Stimulated activated naive CD4-positive, alpha-beta T cell treated with Interleukin-2 at 50 U/mL for 16 hours (primary cell): ENCODE measurements around the gene TRIM69.
A peak's percentile ranks its signal among the peaks of the same experiment; 100 is the strongest.
"Not testable (repeated sequence)": the region's sequence is repeated elsewhere in the genome, so short reads cannot be mapped to it uniquely, and the experiment has no call there.

Experiments
- DNase-seq: peaks from one replicate; lab custom pipeline; 2025; lab: John Stamatoyannopoulos, UW

TRIM69 gene

DNA sequence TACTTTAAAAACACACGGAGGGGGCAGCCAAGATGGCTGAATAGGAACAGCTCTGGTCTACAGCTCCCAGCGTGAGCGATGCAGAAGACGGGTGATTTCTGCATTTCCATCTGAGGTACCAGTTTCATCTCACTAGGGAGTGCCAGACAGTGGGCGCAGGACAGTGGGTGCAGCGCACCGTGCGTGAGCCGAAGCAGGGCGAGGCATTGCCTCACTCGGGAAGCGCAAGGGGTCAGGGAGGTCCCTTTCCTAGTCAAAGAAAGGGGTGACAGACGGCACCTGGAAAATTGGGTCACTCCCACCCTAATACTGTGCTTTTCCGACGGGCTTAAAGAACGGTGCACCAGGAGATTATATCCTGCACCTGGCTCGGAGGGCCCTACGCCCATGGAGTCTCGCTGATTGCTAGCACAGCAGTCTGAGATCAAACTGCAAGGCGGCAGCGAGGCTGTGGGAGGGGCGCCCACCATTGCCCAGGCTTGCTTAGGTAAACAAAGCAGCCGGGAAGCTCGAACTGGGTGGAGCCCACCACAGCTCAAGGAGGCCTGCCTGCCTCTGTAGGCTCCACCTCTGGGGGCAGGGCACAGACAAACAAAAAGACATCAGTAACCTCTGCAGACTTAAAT, 3.0 kb downstream of the TRIM69 start:
- DNase-seq: not testable (repeated sequence)

GRCh38 chr15:44743454-44743853, 7.1 kb downstream of the TRIM69 start:
- not testable (repeated sequence) for DNase-seq

GRCh38 chr15:44753345-44753744, 17.0 kb downstream of the TRIM69 start:
- no peak for DNase-seq

DNA sequence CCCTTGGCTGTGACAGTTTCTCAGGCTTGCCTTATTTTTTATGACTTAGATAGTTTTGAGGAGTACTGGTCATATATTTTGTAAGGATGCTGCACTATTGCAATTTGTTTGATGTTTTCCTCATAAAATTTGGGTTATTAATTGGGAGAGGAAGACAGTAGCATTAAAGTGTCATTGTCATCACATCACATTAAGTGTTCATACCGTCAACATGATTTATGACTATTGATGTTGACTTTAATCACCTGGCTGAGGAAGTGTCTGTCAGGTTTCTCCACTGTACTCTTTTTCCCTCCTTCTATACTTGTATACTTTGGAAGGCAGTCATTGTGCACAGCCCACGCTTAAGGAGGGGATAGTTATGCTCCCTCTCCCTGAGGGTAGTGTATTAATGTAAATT, 26.9 kb downstream of the TRIM69 start:
- no peak for DNase-seq

GRCh38 chr15:44763848-44764247, 27.5 kb downstream of the TRIM69 start:
- no peak for DNase-seq

- no peak for DNase-seq
Observed at GRCh38 chr15:44765036-44765435, 28.7 kb downstream of the TRIM69 start.

DNA sequence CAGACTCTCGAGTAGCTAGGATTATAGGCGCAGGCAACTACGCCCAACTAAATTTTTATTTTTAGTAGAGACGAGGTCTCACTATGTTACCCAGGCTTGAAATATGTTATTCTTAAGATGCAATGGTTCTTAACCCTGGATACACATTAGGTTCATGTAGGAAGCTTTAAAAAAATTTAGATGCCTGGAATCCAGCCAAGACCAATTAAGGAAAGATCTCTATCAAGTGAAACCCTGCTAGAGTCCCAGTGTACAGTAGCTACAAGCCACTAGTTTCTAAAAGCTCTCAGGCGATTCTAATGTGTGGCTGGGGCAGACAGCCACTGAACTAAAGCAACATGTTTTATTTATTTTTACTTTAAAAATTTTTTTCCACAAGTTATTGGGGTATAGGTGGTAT, 33.2 kb downstream of the TRIM69 start:
- DNase-seq: no peak

- not testable (repeated sequence) for DNase-seq
Observed at GRCh38 chr15:44770715-44771114, 34.4 kb downstream of the TRIM69 start.

- no peak for DNase-seq
Observed at GRCh38 chr15:44775953-44776352, 39.6 kb downstream of the TRIM69 start.

GRCh38 chr15:44779761-44780160, 43.4 kb downstream of the TRIM69 start:
- no peak for DNase-seq

DNA sequence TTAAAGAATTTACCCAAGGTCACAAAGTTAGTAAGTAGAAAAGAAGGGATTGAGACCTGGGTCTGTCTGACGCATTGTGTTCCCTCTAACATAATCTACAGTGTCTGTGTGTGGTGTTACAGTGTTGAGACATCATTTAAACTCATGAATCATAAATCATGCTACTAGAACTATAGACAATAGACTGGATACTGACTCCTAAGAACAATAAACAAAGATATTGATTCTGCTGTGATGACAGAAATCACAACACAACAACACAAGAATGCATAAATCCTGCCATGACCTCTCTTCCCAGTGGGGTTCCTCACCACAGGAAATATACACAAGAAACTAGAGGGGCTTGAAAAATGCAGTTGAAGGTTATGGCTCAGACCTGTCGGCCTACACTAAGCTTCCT, 44.3 kb downstream of the TRIM69 start:
- DNase-seq: no peak

GRCh38 chr15:44781128-44781810, 44.9 kb downstream of the TRIM69 start:
- DNase-seq: no peak

- no peak for DNase-seq
Observed at GRCh38 chr15:44782516-44782915, 46.2 kb downstream of the TRIM69 start.

- DNase-seq: not testable (repeated sequence)
Observed at GRCh38 chr15:44784918-44785274, 48.6 kb downstream of the TRIM69 start.

DNA sequence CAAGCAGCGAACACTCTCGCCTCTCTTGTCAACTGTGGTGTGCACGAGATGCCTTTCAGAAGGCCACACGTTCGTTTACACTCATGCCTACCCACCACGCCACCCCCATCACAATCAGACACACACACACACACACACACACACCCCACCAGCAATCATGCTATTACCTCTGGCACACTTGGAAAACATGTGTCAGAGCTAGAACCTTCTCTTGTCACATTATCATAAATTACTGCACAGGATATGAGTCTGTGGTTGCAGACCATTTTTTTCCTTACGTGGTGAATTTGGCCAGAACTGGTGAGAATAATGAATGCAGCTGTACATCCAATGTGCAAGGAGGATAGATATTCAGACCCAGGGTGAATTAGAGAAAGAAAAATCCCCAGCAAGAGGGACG, 52.4 kb downstream of the TRIM69 start:
- DNase-seq: peak; percentile 38

DNA sequence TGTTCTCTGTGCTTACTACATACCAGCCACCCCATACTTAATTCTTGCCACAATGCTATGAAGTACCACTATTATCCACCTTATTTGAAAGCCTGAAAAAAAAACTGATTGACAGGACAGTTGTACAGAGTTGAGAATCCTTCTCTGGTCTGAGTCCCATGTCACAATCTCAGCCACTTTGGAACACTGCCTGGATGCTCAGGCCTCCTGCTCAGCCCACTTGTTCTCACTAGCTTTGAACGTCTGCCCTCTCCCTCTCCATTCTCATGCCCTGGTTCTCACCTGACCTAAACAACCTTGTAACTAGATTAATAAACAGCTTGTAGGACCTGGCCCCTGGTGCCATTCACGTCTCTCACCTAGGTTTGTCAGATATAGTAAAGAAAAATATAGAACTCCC, 53.9 kb downstream of the TRIM69 start:
- DNase-seq: no peak

- no peak for DNase-seq
Observed at GRCh38 chr15:44790656-44791055, 54.3 kb downstream of the TRIM69 start.

DNA sequence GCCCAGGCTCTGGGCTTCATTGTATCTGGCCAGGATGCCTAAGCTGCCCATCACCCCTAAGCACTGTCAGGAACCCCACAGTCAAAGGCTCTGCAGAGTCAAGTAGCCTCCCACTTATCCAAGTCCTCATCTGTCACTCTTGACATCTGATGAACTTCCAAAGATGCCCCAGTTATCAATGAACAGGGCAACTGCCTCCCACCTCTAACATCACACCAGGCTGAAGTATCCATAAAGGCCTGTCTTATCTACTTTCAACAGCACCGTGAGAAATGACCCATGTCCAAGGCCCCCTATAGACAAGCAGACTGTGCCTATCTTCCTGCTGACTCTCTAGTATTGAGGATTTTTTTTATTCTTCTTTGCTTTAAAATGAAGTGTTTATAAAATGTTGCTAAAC, 56.4 kb downstream of the TRIM69 start:
- no peak for DNase-seq

GRCh38 chr15:44794072-44794471, 57.7 kb downstream of the TRIM69 start:
- DNase-seq: no peak

DNA sequence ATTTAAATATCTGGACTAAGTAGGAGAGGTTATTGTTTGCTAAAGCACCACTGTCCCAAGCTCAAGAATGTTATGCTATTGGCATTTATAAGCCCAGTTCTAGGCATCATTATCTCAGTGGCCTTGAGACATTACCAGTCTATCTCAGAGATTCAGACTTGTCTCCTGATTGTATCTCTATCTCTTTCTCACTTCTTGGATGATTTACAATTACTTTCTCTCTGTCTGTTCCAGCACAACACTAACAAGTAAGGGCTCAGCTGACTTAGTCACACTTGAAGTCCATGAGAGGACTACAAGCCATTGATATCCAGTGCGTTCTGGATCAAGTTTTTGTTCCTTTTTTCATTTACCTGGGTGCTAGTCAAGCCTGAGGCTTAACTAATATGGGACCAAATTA, 60.2 kb downstream of the TRIM69 start:
- DNase-seq: no peak

- DNase-seq: no peak
Observed at GRCh38 chr15:44798826-44799225, 62.5 kb downstream of the TRIM69 start.

DNA sequence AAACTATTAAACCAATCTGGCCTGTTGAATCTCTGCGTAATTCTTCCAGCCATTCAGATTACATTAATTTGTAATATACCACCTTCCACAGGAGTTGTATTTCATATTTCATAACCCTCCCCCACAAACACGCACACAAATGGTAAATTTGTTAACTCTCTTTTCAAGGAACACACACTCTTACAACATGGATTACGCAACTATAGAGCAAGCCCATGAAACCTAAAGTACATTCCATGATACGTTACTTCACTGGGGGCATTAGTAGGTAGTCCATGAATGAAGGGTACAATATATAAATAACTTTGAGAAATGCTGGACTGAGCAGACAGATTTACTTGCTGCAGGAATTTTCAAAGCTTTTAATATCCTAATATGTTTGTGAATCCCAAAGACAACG, 65.0 kb downstream of the TRIM69 start:
- DNase-seq: no peak

GRCh38 chr15:44801797-44802196, 65.5 kb downstream of the TRIM69 start:
- DNase-seq: no peak

GRCh38 chr15:44802336-44802735, 66.0 kb downstream of the TRIM69 start:
- DNase-seq: no peak
